Fibroblast of lung (primary cell): Measurements from ENCODE around the gene LAMTOR1. TPM values are rescaled to one million over a fixed set of nuclear protein-coding genes. Genes with fewer than 3 reads are reported as not detected.

Experiments used
- DNase-seq, 2 donors: peaks; one replicate each; pipeline versions ENCODE4 v3.0.0 to v3.0.0-alpha.2; 2010; ENCODE audit warnings: low read depth in 2 of 2
- H2AFZ ChIP-seq: 2 replicates; pipeline ENCODE4 v1.5.1; 2012; ENCODE audit warnings: low read length, control low read depth, inconsistent platforms
- H3K27ac ChIP-seq: 2 replicates; pipeline ENCODE4 v1.5.1; 2011; ENCODE audit warnings: low read length, control low read depth; ENCODE audit not compliant: insufficient read depth
- H3K27me3 ChIP-seq: 2 replicates; pipeline ENCODE4 v1.5.1; 2011; ENCODE audit warnings: mild to moderate bottlenecking, low read length; ENCODE audit not compliant: control insufficient read depth, insufficient read depth
- H3K36me3 ChIP-seq: 2 replicates; pipeline ENCODE4 v1.5.1; 2011; ENCODE audit warnings: low read length; ENCODE audit not compliant: control insufficient read depth, insufficient read depth
- H3K4me1 ChIP-seq: 2 replicates; pipeline ENCODE4 v1.5.1; 2011; ENCODE audit warnings: low read length; ENCODE audit not compliant: control insufficient read depth, insufficient read depth; ENCODE audit errors: extremely low read depth
- H3K4me2 ChIP-seq: 2 replicates; pipeline ENCODE4 v1.5.1; 2011; ENCODE audit warnings: low read length, control low read depth; ENCODE audit not compliant: insufficient read depth; ENCODE audit errors: extremely low read depth
- H3K4me3 ChIP-seq, 4 experiments: fragments of 200-600 bp in 1 of 4; sonication (generic) in 1 of 4; replicated peaks in 1 of 4; 2 replicates each; pipeline ENCODE4 v1.5.1; 2011 to 2016; ENCODE audit warnings: low read length in 4 of 4, low read depth in 3 of 4, mild to moderate bottlenecking in 3 of 4, control low read depth in 2 of 4, inconsistent platforms in 1 of 4, mixed read lengths in 1 of 4; ENCODE audit not compliant: insufficient read depth in 1 of 4; ENCODE audit errors: control extremely low read depth in 1 of 4
- H3K79me2 ChIP-seq: 2 replicates; pipeline ENCODE4 v1.5.1; 2012; ENCODE audit warnings: mild to moderate bottlenecking, low read length, inconsistent platforms; ENCODE audit not compliant: control insufficient read depth, insufficient read depth
- H3K9ac ChIP-seq: 2 replicates; pipeline ENCODE4 v1.5.1; 2011; ENCODE audit warnings: mild to moderate bottlenecking, low read length, control low read depth; ENCODE audit not compliant: insufficient read depth
- H3K9me3 ChIP-seq: 2 replicates; pipeline ENCODE4 v1.5.1; 2012; ENCODE audit warnings: low read depth, low read length; ENCODE audit not compliant: control insufficient read depth, insufficient read depth
- H4K20me1 ChIP-seq: 2 replicates; pipeline ENCODE4 v1.5.1; 2011; ENCODE audit warnings: low read length; ENCODE audit not compliant: control insufficient read depth, insufficient read depth; ENCODE audit errors: extremely low read depth
- EZH2 ChIP-seq: IDR thresholded peaks from 2 replicates; pipeline ENCODE4 v1.5.1; 2012; ENCODE audit warnings: low read length, control low read depth, mild to moderate bottlenecking; ENCODE audit errors: missing control alignments
- polyA plus RNA-seq, 2 donors: library from polyadenylated mRNA; depleted of rRNA in 1 of 2; stranded (reverse) in 1 of 2; unstranded in 1 of 2; fragments of >200 nt; gene quantifications; 2 replicates each; pipeline ENCODE4 v1.2.1, GENCODE V29; 2011 to 2012; ENCODE audit warnings: missing spikeins in 1 of 2
- total RNA-seq: library from RNA; depleted of rRNA; stranded (reverse); fragments of >200 nt; gene quantifications from 2 replicates; pipeline ENCODE4 v1.2.1, GENCODE V29; 2014
- TF ChIP-seq, protein P1 (sequence below), 2 donors: IDR thresholded peaks in 1 of 2; conservative IDR thresholded peaks in 1 of 2; 1 replicate in 1 of 2; 2 replicates in 1 of 2; pipeline ENCODE4 v1.5.1; 2011 to 2012; ENCODE audit warnings: low read length in 2 of 2, control low read depth in 1 of 2, inconsistent platforms in 1 of 2, low read depth in 1 of 2, mild to moderate bottlenecking in 1 of 2

LAMTOR1 gene
- total and polyA plus RNA-seq, 2 donors (not counting 1 experiment from before 2014, with no cell fraction given): 90.3 to 137 TPM

DNA sequence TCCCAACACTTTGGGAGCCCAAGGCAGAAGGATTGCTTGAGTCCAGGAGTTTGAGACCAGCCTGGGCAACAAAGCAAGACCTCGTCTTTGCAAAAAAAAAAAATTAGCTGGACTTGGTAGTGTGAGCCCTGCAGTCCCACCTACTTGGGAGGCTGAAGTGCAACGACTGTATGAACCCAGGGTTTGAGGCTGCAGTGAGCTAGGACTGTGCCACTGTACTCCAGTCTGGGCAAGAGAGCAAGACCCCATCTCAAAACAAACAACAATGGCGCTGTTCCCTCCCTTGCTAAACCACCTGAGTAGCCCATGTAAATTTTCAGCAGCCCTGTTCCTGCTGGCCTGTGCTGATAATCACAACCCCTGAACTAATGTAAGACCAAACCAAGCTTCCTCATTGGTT, 3.1 kb downstream of the LAMTOR1 start:
- Histone ChIP-seq H3K36me3 (peaks cover 19% of the 10 kb centered on the region), H3K27ac (no peak overlapping the region), H2AFZ (no peak overlapping the region), H3K79me2 (peaks cover 40% of the 10 kb centered on the region), H3K4me2 (no peak overlapping the region), H4K20me1 (no peaks in the 10 kb centered on the region), H3K27me3 (no peaks in the 10 kb centered on the region), H3K9me3 (no peaks in the 10 kb centered on the region), H3K4me3 (no peak overlapping the region), H3K9ac (no peak overlapping the region), H3K4me1 (peaks cover 18% of the 10 kb centered on the region)
- no peak for DNase-seq
- TF ChIP-seq, protein P1, sequence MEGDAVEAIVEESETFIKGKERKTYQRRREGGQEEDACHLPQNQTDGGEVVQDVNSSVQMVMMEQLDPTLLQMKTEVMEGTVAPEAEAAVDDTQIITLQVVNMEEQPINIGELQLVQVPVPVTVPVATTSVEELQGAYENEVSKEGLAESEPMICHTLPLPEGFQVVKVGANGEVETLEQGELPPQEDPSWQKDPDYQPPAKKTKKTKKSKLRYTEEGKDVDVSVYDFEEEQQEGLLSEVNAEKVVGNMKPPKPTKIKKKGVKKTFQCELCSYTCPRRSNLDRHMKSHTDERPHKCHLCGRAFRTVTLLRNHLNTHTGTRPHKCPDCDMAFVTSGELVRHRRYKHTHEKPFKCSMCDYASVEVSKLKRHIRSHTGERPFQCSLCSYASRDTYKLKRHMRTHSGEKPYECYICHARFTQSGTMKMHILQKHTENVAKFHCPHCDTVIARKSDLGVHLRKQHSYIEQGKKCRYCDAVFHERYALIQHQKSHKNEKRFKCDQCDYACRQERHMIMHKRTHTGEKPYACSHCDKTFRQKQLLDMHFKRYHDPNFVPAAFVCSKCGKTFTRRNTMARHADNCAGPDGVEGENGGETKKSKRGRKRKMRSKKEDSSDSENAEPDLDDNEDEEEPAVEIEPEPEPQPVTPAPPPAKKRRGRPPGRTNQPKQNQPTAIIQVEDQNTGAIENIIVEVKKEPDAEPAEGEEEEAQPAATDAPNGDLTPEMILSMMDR (conservative IDR thresholded peaks at IDR 0.05 in 1 of 2, IDR thresholded peaks at IDR 0.05 in 1 of 2; ENCODE audit: low read depth in 1 of 2, low read length in 2 of 2): no peak
- TF ChIP-seq EZH2: no peak

DNA sequence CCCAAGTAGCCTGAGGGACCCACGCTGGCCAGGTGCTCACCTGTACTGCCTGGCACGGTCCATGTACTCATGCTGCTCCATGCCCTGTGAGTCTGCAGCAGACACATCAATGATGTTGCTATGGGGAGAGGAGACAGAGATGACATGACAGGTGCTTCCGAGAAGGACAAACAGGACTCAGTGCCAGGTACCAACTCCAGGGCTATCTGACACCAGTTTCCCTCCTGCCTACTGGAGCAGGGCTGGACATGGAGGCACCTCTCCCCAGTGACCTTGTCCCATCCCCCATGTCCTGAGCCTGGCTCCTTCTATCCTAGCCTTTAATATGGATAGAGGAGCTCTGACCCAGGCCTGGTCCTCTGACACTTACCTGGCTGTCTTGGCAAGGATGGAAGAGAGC, 4.4 kb downstream of the LAMTOR1 start:
- H3K27ac ChIP-seq: no peak overlapping the region
- no peaks in the 10 kb centered on the region for H4K20me1 ChIP-seq
- DNase-seq: no peak
- H3K4me2 ChIP-seq: no peak overlapping the region
- H3K9ac ChIP-seq: no peak overlapping the region
- H2AFZ ChIP-seq: no peak overlapping the region
- no peaks in the 10 kb centered on the region for H3K9me3 ChIP-seq
- H3K4me1 ChIP-seq: peaks cover 16% of the 10 kb centered on the region
- H3K27me3 ChIP-seq: no peaks in the 10 kb centered on the region
- peaks cover 23% of the 10 kb centered on the region for H3K36me3 ChIP-seq
- peaks cover 40% of the 10 kb centered on the region for H3K79me2 ChIP-seq
- no peak overlapping the region for H3K4me3 ChIP-seq
- TF ChIP-seq, protein P1 (conservative IDR thresholded peaks at IDR 0.05 in 1 of 2, IDR thresholded peaks at IDR 0.05 in 1 of 2; ENCODE audit: low read depth in 1 of 2, low read length in 2 of 2): no peak
- TF ChIP-seq EZH2: no peak

DNA sequence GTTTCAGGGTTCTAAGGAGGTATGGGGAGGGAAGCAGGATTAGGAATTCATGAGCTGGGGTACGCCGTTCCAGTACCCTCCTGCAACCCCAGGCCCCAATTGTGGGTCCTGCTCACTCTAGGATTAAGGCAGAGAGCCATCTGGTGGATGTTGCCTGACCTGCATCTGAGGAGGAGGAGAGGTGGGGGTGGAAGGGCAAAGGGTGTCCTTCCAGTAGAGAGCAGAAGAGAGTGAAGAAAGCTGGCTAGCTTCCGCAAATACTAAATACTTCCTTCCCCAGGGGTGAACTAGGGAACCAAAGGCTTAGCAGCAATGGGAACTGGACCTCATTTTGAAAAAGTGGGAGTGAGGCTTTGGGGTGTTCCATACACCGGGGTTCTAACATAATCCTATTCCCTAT, 11.8 kb downstream of the LAMTOR1 start:
- H2AFZ ChIP-seq: no peak overlapping the region
- H3K9me3 ChIP-seq: no peaks in the 10 kb centered on the region
- no peaks in the 10 kb centered on the region for H3K79me2 ChIP-seq
- no peak overlapping the region for H3K9ac ChIP-seq
- H4K20me1 ChIP-seq: no peaks in the 10 kb centered on the region
- no peak overlapping the region for H3K4me3 ChIP-seq
- H3K4me2 ChIP-seq: no peak overlapping the region
- no peaks in the 10 kb centered on the region for H3K4me1 ChIP-seq
- H3K36me3 ChIP-seq: peaks cover 7% of the 10 kb centered on the region
- TF ChIP-seq, protein P1 (conservative IDR thresholded peaks at IDR 0.05 in 1 of 2, IDR thresholded peaks at IDR 0.05 in 1 of 2; ENCODE audit: low read depth in 1 of 2, low read length in 2 of 2): peak; percentile 90 to 93
- TF ChIP-seq EZH2: no peak
- H3K27ac ChIP-seq: no peak overlapping the region
- DNase-seq: peak; percentile 41 to 73
- no peaks in the 10 kb centered on the region for H3K27me3 ChIP-seq
